Vagina (tissue), 2 donors: ENCODE data around the gene PET100.

Experiments used
- POLR2A ChIP-seq, 2 donors: fragments of 450-650 bp; IDR thresholded peaks; one replicate each; pipeline ENCODE4 v1.6.1; 2017; ENCODE audit warnings: antibody characterized with exemption in 2 of 2, mild to moderate bottlenecking in 2 of 2, moderate library complexity in 2 of 2
- TF ChIP-seq, protein P1 (sequence below), 3 experiments: fragments of 450-650 bp in 2 of 3; fragments of 200-600 bp in 1 of 3; sonication (generic) in 1 of 3; IDR thresholded peaks; one replicate each; pipeline ENCODE4 v1.5.1; 2017 to 2019; ENCODE audit warnings: antibody characterized with exemption in 3 of 3, mild to moderate bottlenecking in 2 of 3, moderate library complexity in 2 of 3

DNA sequence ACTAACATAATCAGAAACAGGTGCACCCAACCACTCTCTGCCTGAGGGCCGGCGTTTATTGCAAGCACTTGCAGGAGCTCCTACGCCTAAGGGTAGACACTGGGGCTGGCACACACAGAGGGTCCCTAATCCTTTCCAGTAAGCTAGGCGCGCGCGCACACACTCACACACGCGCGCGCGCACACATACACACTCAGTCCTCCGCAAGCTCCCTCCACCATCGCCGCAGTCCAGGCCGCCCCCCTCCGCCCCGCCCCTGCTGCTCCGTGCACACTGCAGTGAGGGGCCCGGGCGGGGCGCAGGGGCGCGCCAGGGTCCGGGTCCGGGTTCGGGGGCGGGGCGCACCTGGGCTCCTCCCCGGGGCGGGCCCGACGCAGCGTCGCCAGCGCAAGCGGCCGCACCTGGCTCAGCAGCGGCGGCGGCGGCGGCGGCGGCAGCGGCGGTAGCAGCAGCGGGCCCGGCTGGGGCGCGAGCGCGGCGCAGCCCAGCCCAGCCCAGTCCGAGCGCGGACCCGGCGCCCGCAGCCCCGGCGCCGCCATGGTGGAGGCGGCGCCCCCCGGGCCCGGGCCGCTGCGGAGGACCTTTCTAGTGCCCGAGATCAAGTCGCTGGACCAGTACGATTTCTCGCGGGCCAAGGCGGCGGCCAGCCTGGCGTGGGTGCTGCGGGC lies 34.0 kb upstream of the PET100 start, which contains the start of gene CAMSAP3:
- TF ChIP-seq, protein P1, sequence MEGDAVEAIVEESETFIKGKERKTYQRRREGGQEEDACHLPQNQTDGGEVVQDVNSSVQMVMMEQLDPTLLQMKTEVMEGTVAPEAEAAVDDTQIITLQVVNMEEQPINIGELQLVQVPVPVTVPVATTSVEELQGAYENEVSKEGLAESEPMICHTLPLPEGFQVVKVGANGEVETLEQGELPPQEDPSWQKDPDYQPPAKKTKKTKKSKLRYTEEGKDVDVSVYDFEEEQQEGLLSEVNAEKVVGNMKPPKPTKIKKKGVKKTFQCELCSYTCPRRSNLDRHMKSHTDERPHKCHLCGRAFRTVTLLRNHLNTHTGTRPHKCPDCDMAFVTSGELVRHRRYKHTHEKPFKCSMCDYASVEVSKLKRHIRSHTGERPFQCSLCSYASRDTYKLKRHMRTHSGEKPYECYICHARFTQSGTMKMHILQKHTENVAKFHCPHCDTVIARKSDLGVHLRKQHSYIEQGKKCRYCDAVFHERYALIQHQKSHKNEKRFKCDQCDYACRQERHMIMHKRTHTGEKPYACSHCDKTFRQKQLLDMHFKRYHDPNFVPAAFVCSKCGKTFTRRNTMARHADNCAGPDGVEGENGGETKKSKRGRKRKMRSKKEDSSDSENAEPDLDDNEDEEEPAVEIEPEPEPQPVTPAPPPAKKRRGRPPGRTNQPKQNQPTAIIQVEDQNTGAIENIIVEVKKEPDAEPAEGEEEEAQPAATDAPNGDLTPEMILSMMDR (IDR thresholded peaks at IDR 0.05) = no peak
- TF ChIP-seq POLR2A (IDR thresholded peaks at IDR 0.05) = no peak
